HG03439 (cell line): ENCODE measurements around the gene SPATA31C1.
"Not testable (repeated sequence)": the region's sequence is repeated elsewhere in the genome, so short reads cannot be mapped to it uniquely, and the experiment has no call there.

Experiments
- ATAC-seq: cut with Tn5 transposase; IDR thresholded peaks from one replicate; pipeline ENCODE4 v1.9.1; 2021; ENCODE audit warnings: mild to moderate bottlenecking, moderate library complexity; ENCODE audit not compliant: unreplicated experiment

The SPATA31C1 gene

DNA sequence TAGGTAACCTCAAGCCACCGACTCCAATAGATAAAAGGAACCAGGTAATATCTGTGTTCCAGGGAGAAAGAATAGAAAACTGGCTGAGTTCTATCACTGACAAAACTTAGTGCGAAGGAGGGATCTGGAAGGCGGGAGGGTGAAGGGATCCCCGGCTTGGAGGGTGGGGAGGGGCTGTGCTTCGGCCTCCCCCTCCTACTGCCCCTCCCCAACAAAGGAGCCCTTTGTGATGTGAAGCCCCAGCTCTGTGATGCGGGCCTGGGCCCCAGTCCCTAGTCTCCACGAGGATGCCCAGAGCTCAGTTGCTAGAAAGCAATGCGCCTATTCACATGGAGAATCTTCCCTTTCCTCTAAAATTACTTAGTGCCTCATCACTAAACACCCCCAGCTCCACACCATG lies at the start of gene SPATA31C1:
SPATA31C1 (plus strand) TSS at position 301 of the 400 bp plus-strand sequence.
- not testable (repeated sequence) for ATAC-seq

DNA sequence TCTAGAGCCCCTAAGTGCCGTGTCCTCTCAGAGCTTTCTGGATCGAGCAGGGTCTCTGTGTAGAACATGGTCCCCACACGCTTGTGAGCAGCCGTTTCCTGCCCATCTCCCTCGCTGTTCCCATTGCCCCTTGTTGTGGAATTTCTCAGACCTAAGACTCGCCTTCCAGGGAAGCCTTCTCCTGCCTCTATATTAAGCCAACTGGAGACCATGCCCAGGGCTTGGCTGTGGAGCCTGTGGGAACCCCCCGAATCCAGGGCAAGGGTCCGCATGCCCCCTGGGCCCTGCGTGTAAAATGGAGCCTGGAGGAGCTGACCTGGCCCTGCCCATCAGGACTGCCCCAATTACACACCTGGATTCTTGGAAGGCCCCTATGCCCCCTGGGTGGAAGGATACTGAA lies 49.6 kb upstream of the SPATA31C1 start:
- ATAC-seq = no peak

DNA sequence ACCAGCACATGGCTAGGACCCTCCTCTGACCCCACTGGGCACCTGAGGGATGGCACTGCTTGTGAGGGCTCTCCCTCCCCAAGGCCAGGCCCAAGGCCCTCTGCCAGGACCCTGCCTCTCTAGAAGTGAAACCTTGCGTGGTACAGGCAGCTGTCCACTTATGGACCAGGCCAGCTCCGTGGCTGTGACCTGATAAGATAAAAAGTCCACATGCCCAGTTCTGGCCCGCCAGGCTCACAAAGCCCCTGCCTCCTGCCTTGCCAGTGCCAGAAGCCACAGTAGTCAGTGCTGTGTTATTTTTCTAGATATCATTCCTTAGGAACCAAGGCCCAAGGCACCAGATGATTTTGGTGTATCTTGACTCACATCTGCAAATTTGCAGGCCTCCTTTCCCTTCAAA lies 49.1 kb upstream of the SPATA31C1 start:
- ATAC-seq = no peak

GRCh38 chr9:87869082-87869481 lies 48.7 kb upstream of the SPATA31C1 start:
- no peak for ATAC-seq

GRCh38 chr9:87871425-87872078 lies 46.2 kb upstream of the SPATA31C1 start:
- no peak for ATAC-seq

DNA sequence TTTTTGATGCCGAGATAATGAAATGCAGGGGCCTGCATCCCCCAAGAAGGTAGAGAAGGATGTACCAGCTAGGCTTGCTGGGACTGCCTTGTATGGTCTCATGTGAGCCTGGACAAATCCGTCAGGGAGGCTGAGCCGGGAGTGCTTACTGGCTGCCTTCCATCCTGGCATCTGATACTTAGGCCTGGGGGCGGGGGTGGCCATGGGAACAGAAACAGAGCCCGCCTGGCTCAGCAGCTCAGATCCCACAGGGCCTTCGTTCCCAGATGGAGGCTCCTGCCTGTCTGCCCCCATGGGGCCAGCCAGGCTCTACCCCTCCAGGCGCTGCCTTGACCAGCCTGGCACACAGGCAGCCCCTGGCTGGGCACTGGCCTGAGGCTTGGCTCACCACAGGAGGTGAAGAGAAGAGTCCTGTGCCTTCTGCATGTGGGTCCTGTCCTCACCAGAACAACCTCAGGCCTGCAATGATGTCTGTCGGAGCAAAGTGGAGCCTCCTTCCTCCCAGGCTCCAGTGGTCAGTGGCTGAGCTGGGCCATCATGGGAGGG lies 45.6 kb upstream of the SPATA31C1 start:
- ATAC-seq = no peak

DNA sequence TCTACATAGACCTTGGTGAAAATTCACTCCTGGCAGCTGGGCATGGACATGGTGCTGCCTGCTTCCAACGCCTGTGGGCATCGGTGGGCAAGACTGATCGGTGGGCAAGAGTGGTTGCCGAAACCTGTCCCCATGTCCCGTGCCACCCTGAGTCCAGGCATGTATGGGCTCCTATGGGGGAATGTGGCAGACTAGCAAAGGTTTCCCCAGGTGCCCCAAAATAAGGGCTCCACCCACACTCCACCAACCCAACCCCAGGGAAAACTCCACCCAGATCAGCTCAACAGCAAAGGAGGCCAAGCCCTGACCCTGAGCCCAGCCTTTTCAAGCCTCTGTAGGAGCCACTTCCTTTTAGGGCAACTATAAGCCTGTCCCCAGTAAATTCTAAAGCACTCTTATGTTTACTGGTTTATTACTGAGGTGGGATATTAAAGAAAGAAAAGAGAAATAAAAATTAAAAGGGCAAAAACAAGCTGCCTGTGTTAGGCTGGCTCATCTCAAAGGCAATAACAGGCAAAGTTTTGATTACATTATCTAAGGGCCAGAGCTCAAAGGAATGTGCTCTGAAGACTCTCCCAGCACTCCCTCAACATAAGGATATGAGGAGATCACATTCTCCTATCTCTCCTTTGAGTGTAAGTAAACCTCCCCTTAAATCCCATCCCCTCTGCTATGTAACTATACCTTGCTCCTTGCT lies 44.0 kb upstream of the SPATA31C1 start:
- no peak for ATAC-seq

DNA sequence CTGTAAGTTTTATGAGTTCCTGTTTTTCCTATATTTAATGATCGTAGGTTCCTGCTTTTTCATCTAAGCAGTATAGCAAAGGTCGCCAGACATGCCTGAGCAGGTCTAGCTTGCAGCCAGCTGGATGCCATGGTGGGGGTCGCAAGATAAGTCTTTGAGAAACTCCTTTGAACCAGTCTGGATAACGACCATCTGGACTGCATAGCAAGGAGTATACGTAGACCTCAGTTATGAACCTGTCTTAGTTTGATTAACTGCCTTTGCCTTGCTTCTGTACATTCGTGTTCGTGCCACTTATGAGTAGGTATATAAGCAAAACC lies 43.5 kb upstream of the SPATA31C1 start:
- no peak for ATAC-seq

GRCh38 chr9:87875060-87875459 lies 42.7 kb upstream of the SPATA31C1 start:
- no peak for ATAC-seq

DNA sequence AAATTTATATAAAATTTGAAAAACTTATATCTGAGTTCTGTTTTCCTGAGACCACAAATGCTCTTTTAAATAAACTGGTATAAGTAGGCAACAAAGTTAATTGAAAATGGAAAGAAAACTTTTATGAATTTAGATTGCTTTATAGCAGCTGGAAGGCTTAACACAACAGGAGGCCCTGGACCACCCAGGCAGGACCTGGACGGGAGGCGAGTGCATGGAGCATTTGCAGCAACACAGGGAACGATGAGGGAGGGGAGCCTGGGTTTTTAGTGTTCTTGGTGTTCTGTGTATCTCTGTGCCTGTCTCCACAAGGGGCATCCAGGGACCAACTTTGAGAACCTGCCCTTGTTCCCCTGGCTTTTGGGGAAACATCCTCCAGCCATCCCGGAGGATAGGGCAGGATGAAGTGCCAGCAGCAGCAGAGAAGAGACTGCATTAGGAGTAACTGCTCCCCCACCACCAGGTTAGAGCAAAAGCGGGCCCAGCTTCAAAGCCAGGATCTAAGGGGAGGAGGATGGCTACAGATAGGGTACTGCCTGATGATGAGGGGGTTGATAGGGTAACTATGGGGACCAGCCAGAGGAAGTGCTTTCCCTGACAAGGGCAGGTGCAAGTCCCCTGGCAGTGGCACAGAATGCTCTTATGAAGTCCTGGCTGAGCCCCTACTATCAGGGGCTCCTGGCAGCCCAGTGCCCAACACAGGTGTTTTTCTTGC lies 41.8 kb upstream of the SPATA31C1 start:
- ATAC-seq = no peak

DNA sequence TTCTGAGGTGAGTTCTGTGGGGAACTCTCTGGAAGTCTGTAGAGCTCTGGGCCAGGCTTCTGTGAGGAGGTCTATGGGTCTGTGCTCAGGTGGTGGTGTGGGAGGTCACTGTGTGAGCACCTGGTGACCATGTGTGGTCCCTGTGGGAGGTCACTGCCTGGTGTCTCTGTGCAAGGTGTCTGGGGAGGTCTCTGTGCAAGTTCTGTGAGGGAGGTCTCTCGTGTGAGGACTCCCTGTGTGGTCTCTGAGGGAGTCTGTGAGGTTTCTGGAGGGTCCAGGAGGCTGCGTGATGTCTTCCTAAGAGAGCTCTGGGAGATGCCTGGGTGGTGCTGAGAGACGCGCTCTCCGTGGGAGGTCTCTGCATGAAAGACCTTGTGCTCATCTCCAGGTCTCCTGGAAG lies 41.1 kb upstream of the SPATA31C1 start:
- ATAC-seq = no peak

DNA sequence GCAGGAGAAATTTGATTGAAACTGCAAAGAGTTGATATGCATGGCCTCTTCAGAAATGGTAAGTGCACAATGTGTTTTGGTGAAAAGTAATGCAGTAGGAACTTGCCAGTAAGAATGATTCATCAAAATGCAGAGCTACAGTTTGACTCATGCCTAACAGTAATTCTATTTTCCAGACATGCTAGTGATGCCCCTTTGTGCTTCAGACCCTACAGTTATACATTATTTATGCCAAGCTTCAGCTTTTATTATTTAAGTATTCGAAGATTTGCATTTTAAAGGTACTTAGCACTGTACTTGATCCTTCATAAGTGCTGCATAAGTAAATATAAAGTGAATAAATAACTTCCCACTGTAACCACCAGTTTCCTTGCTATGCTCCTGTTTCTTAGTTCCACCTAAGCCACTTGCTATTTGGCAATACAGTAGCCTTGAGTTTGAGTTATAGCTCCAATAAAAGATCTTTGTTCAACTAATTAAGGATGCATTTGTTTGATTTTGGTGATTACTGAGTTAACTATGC lies 38.7 kb upstream of the SPATA31C1 start:
- ATAC-seq = no peak

- no peak for ATAC-seq
Observed at GRCh38 chr9:87880116-87880515, 37.6 kb upstream of the SPATA31C1 start.

DNA sequence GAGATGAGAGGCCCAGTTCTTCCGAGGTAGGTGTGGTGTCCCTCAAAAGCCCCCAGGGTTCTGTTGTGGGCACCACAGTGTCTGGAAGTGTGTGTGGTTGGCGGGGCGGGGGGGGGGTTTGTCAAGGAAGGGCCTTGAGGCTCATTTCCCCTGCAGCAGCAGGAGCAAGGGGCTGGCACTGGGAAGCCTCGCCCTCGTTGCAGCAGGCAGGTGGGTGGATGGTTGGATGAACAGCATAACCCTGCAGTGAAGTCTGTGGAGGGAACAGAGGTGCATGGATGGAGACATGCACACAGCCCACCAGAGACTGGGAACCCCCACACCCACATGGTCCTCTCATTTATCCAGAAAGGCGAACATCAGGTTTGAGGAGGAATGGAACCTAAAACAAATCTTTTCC lies 37.1 kb upstream of the SPATA31C1 start:
- ATAC-seq = no peak

DNA sequence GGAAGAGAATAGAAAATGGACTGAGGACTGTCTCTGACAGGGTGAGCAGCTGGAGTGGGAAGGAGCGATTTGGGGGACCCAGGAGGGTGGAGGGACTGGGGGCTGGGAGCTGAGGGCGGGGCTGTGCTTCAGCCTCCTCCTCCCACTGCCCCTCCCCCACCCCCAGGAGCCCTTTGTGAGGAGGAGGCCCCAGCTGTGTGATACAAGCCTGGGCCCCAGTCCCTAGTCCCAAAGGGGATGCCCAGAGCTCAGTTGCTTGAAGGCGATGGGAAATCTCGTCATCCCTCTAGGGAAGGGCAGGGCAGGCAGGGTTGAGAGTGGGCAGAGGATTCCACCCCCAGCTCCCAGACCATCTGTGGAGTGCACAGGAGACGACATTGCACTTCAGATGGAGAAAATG lies 35.1 kb upstream of the SPATA31C1 start, which contains the start of gene SPATA31E1:
SPATA31E1 (plus strand) TSS at position 251 of the 400 bp plus-strand sequence; CDS start at position 266, 15 bp downstream.
- ATAC-seq = no peak

GRCh38 chr9:87883274-87883673 lies 34.5 kb upstream of the SPATA31C1 start:
- ATAC-seq = no peak

GRCh38 chr9:87883990-87884389 lies 33.8 kb upstream of the SPATA31C1 start:
- no peak for ATAC-seq

DNA sequence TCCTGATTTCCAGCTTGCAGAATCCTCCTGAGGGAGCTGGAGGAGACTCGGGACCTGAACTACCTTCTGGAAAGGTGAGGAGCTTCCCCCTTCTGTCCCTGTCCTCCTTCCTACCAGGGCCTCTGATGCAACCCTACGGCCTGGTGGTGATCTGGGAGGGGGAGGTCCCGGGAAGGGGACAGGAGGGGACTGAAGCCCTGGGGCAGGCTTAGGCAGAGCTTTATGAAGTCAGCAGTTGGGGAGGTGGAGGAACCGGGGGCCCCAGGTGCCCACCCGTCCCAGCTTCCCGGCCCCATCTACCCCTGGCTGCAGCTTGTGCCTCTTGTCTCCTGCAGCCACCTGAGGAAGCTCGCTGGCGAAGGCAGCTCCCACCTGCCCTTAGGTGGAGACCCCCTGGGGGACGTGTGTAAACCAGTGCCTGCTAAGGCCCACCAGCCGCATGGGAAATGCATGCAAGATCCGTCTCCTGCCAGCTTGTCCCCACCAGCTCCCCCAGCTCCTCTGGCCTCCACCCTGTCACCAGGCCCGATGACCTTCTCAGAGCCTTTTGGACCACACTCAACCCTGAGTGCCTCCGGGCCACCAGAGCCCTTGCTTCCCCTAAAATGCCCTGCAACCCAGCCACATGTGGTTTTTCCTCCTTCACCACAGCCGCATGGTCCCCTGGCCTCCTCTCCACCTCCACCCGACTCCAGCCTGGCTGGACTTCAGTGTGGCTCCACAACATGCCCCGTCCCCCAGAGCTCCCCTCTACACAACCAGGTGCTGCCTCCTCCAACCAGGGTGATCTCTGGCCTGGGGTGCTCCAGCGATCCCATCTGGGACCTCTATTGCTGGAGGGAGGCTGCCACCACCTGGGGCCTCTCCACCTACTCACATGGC lies 32.9 kb upstream of the SPATA31C1 start:
- ATAC-seq = no peak

DNA sequence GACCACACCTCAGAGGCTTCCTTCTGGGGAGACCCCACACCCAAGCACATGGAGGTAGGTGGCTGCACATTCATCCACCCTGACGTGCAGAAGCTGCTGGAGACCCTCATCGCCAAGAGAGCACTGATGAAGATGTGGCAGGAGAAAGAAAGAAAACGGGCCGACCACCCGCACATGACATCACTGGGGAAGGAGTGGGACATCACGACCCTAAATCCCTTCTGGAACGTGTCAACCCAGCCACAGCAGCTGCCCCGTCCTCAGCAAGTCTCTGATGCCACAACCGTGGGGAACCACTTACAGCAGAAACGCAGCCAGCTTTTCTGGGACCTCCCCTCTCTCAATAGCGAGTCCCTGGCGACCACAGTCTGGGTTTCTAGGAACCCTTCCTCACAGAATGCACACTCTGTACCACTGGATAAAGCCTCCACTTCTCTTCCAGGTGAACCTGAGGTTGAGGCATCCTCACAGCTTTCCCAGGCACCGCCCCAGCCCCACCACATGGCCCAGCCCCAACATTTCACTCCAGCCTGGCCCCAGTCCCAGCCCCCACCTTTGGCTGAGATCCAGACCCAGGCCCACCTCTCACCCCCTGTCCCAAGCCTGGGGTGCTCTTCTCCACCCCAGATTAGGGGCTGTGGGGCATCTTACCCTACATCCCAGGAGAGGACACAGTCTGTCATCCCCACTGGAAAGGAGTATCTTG lies 32.1 kb upstream of the SPATA31C1 start:
- ATAC-seq = no peak
